GM13976 (cell line): ENCODE measurements around the gene NCS1.

Source experiments
- DNase-seq: peaks from one replicate; pipeline ENCODE4 v3.0.0; 2012; ENCODE audit warnings: low spot score
- CTCF ChIP-seq: IDR thresholded peaks from 2 replicates; pipeline ENCODE4 v1.5.1; 2012; ENCODE audit warnings: borderline replicate concordance, mild to moderate bottlenecking; ENCODE audit not compliant: insufficient read depth; ENCODE audit errors: extremely low read depth, missing control alignments, control extremely low read depth
- in situ Hi-C: fragments of 300-500 bp; cut with MboI; formaldehyde crosslinking; loops from one replicate; pipeline ENCODE4 v1.12.0; 2022; ENCODE audit warnings: low sequenced_read_pairs, mixed read lengths, inconsistent platforms; ENCODE audit not compliant: unreplicated experiment

The NCS1 gene

GRCh38 chr9:130173666-130173983, 1.4 kb downstream of the NCS1 start:
- TF ChIP-seq CTCF, result no peak
- in situ Hi-C loops, result no loop called here
- no peak for DNase-seq

GRCh38 chr9:130174025-130174424, 1.8 kb downstream of the NCS1 start:
- no peak for DNase-seq
- TF ChIP-seq CTCF, result no peak
- in situ Hi-C loops, result no loop called here

GRCh38 chr9:130174920-130175321, 2.7 kb downstream of the NCS1 start:
- DNase-seq, result no peak
- in situ Hi-C loops, result no loop called here
- no peak for TF ChIP-seq CTCF

- in situ Hi-C loops, result no loop called here
- TF ChIP-seq CTCF, result no peak
- DNase-seq, result no peak
Observed at GRCh38 chr9:130175355-130175754, 3.2 kb downstream of the NCS1 start.

GRCh38 chr9:130176760-130177159, 4.6 kb downstream of the NCS1 start:
- TF ChIP-seq CTCF, result no peak
- no peak for DNase-seq
- in situ Hi-C loops, result no loop called here

GRCh38 chr9:130177898-130178805, 5.9 kb downstream of the NCS1 start:
- in situ Hi-C loops, result no loop called here
- no peak for TF ChIP-seq CTCF
- no peak for DNase-seq

GRCh38 chr9:130179331-130179907, 7.2 kb downstream of the NCS1 start:
- in situ Hi-C loops, result no loop called here
- DNase-seq, result no peak
- TF ChIP-seq CTCF, result no peak
